ENCODE results near the gene BUD13.
A peak's percentile ranks its signal among the peaks of the same experiment; 100 is the strongest.
"Not testable (repeated sequence)": the region's sequence is repeated elsewhere in the genome, so short reads cannot be mapped to it uniquely, and the experiment has no call there.

Gene BUD13

DNA sequence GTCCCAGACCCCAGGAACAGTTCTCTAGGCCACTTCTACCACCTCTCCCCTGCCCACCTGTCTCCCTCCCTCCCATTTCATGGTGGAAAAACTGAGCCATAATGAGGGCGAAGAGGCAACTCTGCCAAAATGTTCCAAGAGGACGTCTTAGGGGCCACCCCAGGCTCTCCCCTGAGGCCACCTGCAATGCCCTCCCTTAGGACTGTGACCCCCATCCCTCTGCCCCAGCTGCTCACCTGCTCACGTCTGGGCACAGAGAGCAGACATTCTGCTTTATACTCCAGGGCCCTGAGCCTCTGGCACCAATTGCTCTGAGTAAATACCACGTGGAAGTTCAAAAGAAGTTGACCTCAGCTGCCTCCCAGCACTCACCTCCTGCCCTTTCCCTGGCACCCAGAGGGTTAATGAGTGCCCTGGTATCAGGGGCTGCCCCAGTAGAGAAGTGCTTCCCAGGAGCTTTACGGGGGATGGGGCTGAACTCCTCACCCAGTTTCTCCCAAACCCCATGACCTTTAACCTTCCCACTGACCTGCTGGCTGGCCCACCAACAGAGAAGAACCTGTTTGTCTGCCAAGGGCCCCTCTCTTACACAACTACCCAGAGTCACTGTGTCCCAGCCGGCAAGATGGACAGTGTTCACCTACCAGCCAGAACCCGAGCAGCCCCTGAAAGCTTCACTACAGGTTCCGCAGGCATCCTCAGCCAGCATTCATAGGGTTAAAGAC is 19.5 kb upstream of the BUD13 start:
- no peak for DNase-seq

DNA sequence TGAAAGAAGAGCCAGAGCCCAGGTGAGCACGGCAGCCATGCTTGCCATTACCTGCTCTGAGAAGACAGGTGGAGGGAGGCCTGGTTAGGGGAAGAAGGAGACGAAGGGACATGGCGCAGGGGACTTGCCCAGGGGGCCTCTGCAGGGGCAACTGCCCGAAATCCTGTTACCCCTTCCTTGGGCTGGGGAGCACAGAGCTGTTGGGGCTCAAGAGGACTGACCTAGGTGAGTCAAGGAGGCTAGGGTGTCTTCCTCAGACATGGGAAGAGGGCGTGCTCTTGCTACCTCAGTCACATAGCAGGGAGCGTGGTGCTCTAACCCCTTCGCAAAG is 19.0 kb upstream of the BUD13 start, which contains the start of gene APOA5:
Gene APOA5, minus strand, starts transcription at position 67 of the 331 bp plus-strand sequence. Its CDS starts 19 bp downstream, at position 48.
- no peak for DNase-seq

DNA sequence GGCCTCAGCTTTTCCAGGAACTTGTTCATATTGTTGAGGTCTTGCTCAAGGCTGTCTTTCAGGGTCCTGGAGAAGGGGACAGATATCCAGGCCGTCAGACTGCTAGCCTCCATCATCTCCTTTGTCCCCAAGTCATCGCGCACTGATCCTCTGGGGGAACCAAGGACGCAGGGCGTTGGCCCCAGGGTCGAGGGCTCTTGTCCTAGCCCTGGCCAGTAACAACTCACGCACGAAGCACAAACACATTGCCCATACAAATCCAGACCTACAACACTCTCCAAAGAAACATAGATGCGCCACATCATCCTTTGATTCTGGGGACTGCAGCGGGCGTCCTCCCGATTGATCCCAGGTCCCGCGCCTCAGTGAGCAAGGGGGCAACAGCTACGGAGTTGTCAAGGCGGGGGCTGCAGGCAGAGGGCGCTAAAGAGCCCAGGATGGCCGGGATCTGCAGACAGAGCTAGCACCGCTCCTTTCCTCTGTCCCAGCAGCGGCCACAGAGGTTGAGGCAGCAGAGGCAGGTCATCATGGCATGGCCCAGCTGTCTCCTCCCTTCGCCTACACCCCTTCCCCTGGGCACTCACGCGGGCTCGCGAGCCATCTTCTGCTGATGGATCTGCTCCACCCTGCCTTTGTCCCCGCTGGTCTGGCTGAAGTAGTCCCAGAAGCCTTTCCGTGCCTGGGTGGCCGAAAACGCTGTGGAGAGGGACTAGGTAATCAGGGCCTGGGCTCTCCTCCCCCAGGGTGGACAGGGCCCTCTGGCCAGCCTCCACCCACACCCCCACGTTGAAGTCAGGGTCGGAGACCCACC is 18.4 kb upstream of the BUD13 start:
- DNase-seq = peak; percentile 91

DNA sequence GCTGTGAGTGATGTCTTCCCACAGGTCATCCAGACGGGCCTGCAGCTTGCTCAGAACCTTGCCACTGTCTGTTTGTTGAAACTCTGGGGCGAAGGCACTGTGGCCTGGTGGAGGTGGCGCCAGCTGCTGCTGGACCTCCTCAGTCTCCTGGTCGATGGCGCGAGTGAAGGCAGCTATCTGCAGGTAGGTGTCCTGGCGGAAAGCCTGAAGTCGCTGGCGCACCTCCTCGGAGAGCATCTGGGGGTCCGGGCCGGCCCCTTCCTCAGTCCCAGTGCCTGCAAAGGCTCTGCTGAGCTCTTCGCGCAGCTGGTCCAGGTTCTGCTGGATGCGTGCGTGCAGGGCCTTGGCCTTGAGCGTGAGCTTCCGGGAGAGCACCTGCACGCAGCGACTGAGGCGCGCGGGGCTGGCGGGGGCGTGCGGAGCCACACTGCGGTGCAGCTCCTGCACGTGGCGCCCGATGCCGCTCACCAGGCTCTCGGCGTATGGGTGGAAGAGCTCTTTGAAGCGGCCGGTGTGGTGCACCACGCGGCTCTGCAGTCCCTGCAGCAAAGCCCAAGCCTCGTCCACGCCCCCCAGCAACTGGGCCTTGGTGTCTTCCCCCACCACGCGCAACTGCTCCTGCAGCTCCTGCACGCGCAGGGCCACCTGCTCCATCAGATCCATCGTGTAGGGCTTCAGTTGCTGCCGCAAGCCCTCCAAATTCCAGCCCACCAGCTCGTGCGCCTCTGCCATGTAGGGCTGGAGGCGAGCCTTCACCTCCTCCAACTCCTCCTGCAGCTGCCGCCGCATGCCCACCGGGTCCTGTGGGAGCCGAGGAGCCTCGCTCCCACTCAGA is 17.6 kb upstream of the BUD13 start:
- peak; percentile 3 for DNase-seq

DNA sequence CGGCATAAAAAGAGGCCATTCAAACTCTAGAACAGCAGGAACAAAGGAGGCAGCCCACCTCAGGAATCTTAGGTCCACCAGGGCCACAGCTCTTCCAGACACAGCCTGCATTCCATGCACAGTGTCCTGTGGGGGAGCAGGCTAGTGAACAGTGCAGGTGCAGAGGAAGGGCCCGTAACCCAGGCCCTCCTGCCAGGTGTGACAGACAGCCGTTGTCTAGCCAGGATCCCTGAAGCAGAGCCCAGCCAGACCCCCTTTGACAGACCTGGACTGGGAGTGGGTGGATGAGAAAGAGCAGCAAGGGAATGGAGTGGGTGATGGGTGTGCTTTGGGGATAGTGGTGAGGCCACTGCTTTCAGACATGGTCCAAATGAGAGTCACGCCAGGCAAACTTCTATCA is 16.2 kb upstream of the BUD13 start:
- DNase-seq = no peak

DNA sequence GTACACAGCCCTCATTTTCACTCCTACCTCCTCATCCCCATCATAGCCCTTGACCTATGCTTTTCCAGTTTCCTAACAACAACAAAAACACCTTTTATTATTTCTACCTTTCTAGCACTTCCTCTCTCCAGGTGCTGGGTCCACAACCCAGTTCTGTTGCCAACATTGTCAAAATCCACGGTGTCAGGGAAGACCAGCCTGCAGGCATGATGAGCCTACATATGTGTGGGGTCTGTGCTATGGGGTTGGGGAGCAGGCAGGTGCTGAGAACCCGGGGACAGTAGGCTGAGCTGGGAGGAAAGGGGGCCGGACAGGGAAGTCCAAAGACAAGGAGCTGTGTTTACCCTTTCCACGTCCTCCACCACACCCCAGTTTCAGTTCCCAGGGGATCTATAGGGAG is 15.7 kb upstream of the BUD13 start:
- DNase-seq = peak; percentile 14

DNA sequence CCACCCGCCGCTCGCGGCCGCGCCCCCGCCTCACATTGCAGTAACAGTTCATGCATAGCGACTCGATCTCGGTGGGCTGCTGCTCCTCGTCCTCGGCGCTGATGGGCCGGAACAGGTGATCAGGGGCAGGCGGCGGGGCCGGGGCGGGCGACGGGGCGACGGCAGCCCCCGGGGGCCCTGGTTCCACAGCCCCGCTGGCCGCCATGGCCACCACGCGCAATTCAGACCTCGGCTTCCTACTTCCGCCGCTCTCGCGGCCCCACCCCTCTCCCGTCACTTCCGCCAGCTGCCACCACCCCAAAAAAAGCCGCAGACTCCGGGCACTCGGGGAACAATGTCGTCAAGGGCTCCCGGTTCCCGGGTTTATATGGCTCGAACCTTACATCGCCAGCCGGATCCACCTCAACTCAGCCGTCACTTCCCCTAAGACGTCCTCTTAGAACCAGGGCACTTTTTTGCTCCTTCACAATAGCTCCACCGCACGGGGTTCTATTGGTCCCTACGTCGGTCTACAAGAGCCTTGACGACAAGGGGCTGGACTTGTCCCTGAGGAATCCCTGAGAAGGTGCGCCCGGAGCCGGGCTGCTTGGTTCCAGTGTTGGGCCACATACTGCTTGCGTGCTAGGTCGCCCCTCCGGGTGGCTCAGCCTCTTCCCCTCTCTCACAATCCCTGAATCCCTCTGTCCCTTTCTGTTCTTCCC is 15.1 kb upstream of the BUD13 start, which contains the start of gene ZPR1:
Gene ZPR1, minus strand, starts transcription at position 238 of the 701 bp plus-strand sequence. Its CDS starts 33 bp downstream, at position 205.
- DNase-seq = peak; percentile 94

DNA sequence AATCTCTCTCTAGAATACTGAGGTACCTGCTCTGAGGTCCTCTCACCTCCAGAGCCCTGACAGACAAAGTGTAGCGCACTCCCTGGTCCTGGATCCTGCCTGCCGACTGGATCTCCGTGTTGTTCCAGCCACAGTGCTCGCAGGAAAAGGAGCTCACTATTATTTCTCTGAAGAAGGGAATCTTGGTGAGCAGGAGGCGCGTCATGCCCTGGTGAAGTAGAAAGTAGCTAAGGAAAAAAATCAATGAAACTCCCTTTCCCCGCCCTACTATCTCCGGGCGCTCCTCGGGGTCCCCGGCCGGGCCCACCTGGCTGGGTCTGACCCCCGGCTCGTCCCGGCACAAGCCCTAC is 14.6 kb upstream of the BUD13 start:
- no peak for DNase-seq

DNA sequence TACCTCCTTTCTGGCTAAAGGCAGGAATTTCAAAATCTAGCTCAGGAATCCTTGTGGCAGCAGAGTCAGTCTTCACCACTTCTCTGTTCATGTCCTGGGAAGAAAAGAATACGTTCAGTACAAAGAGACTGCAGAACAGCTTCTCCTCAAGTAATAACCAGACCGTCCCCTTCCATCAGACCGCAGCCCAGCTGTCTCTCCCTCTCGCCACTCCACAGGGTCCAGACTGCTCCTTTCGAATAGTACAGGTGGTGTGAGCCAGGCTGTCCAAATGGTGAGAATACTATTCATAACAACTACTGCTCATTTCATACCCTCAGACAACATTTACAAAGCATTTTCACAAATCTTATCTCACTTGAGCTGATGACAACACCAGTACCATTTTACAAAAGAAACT is 14.2 kb upstream of the BUD13 start:
- DNase-seq = no peak

DNA sequence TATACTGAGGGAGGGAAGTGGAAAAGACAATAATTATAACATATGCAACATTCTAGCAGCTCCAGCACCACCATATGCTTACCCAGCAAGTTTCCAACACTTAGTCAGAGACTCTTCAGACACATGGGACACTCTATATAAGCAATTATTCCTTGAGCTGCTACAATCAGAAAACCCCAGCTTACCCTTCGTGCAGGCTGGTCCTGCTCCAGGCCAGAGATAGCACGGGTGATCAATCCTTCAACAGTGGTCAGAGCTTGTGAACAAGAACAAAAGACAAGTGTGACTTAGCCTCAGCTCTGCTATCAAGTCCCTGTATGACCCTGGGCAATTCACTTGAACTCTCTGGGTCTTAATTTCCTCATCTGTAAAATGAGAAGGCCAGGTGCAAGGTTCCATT is 13.5 kb upstream of the BUD13 start:
- DNase-seq = no peak

DNA sequence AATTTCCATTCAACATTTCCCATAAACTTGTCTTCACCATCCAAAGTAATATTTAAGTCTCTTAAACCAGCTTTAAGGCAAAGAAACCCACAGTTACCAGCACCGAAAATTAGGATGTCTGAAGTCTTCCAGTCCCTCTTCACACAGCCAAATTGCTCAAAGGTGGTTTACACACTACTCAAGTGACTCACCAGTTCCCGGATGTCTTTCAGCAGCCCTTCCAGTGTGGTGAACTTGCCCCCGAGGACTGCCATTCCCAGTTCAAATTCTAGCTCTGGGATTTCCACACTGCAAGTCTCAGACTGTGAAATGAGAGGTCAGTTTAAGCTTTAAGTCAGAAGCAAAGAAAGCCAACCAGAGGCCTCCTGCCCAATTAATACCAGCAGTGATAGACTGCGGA is 9.9 kb upstream of the BUD13 start:
- no peak for DNase-seq

DNA sequence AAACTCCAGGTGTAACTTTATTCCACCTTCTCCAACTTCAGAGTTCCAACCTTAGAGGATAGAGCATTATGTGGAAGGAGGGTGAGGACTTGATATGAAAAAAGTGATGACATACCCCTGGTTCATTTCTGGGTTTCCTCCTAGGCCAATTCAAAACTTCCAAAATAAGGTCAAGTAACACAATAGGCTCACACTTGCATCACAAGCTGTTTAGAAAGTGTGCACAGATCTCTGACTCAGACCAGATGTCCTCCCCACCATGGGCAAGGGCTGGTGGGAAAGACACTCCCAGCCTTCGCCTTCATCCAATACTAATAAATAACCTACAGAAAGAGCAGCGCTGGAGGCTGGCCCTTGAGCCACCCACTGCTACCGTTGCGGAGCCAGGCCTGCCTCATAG is 5.8 kb upstream of the BUD13 start:
- DNase-seq = no peak

DNA sequence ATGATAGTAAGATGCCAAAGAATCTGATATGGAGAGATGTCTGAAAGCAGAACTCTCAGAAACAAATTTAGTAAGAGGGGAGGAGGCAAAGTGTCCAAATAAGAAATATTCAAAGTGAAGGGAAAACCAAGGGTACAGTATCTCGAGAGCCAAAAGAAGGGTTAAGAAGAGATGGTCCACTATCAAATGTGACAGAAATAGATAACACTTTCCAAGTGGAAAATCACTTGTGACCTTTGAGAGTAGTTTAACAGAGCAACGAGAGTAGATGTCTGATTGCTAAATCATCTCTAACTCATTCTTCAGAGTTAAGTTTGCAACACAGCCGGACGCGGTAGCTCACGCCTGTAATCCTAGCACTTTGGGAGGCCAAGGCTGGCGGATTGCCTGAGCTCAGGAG is 4.3 kb upstream of the BUD13 start:
- no peak for DNase-seq

DNA sequence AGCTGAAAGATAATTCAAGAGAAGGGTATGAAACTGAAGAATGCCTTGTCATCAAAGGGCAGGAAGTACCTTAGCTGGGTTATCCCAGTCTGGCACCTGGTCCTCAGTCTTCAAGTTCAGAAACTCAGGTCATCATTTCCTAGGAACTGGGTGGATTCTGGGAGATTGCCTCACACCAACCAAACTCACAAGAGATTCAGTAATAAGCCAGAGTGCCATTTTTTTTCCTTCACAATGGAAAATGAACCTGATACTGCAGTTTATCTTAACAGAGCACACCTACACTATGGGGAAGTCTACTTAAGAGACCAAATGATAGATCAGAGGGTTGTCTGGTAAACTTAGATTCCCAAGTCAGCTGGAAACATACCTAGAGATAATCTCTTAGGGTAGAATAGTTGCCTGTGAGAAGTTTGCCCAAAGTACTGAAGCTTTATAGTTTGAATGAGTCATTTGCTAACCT is 3.8 kb upstream of the BUD13 start:
- no peak for DNase-seq

DNA sequence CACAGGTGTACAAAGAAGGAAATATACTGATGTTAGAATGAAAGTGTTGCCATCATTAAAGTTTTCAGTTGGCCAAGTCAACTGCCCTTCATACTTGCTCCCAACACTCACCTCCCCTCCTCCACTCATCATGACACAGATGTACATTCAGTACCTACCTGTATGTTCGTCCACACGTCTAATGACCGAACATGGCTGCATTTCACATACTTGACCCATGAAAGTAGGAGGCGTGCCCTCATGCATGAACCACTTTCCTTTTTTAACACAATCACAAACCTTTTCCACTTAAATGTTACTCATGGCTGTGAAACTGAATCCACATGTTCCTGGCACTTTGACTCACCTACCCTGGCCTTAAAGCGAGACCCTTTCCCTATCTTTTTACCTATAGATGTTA is 3.2 kb upstream of the BUD13 start:
- no peak for DNase-seq

DNA sequence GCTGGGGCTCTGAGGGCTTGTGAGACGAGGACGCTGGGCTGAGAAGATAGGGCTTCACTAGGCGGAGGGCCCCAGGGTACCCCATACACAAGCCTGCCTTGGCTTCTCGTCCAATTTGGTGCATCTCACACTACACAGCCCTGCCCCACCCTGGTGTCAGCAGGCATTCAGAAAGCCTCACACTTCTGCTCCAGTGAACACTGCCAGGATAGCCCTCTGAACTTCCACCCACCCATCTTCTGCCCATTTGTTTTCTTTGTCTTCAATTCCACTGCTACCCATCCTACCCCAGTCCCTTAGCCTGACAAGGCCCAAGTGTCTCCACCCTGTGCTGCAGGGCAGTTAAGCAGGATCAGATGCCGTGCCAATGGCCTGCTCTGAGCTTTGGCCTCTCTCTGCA is 1.9 kb upstream of the BUD13 start:
- DNase-seq = no peak

DNA sequence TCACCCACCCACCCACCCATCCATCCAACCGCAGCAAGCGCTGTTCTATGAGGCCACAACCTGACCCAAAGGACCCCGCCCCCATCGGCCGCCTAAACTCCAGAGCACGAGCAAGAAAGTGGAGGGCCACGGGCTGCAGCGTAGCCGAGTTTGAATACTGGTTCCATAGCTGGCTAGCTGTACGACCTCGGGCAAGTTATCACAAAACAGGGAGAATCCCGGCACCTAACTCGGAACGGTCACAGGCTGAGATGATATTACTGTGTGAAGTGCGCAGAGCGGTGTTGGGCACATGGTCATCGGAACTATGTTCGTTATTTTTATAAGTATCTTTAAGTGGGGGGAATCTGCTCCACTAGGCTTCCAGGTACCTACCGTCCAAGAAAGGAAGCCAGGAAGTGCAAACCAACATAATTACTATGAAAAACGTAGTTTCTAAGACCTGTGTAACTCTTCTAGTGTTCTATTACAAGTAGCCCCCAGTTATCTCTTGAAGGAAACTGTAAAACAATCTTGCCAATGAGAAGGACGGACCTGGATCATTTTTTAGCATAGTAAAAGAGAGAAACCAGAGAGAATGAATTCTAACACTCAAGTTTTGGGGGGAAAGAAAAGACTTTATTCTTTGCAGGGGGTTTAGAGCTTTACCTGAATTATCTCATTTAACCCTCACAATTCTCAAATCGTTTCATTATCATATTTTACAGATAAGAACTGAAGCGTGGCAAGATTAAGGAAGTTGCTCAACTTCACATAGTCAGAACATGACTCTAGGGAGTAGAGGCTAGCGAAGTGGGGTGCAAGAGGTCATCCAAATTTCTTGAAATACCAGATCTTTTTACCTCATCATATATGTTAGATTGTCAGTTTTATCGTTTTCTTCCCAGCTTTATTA is 663 bp upstream of the BUD13 start:
- DNase-seq = no peak

DNA sequence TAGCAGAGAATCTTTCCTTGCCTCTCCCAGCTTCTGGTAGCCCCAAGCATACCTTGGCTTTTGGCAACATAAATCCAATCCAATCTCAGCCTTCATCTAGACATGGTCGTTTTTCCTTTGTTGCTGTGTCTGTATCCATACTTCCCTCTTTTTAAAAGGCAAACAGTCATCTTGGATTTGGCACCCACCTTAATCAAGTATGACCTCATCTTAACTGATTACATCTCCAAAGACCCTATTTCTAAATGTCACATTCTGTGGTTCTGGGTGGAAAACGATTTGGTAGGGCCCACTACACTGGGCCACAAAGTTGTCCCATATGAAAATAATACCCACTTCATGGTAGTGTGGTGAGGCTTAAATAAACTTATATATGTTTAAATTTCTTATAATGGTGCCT is 852 bp downstream of the BUD13 start:
- peak; percentile 1 for DNase-seq

DNA sequence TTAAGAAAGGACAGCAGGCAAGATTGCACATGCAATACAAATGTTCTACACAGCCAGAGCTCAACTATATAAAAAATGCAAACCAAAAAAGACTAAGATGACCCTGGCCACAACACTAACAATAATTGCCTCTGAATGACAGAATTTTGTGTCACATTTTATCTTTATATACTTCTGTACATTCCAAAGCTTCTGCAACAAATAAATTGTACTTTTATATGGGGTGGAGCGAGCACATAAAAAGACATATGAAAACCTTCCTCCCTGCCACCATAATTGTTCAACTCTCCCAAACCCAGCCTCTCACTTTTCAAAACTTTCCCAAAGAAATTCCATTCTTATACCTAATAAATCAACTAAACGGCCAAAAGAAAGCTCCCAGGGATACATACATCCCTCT is 10.7 kb downstream of the BUD13 start:
- DNase-seq = no peak

DNA sequence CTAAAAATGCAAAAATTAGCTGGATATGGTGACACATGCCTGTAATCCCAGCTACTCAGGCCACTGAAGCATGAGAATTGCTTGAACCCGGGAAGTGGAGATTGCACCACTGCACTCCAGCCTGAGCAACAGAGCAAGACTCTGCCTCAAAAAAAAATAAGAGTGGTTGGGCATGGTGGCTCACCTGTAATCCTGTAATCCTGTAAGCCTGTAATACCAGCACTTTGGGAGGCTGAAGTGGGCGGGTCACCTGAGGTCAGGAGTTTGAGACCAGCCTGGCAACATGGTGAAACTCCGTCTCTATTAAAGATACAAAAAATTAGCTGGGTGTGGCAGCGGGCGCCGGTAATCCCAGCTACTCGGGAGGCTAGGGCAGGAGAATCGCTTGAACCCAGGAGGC is 16.7 kb downstream of the BUD13 start:
- not testable (repeated sequence) for DNase-seq

DNA sequence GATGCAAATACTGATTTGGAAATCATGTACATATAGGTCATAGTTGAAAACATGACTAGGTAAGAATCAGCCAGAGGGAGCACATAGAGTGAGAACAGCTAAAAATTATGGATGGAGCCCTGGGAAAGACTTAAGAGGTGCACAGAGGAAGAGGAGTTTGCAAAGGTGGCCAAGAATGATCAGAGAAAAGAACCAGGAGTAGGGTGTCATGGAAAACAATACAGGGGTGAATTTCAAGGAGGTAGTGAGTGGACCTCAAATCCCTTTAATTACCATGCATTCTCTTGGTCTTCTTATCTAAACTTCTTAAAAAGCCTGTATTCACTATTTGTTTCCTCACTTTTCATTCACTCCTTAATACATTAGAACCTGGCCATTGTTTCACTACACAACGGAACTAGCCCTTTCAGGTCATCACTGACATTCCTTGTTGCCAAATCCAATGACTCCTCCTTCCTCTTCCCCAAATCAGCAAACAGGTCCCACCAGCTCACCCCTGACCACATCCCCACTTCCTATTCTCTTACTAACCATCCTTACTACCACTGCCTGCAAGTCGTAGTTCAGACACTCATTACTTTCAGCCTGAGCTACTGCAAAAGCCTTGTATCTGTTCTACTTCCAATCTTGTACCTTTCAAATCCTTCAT is 22.6 kb downstream of the BUD13 start:
- no peak for DNase-seq
